Loucy (cell line): ENCODE measurements around the gene WDR74.

Source experiments
- CTCF ChIP-seq: fragments of 200-600 bp; sonication (generic); conservative IDR thresholded peaks from 2 replicates; pipeline ENCODE4 v1.5.1; 2014; ENCODE audit warnings: mild to moderate bottlenecking, antibody characterized with exemption, low read length
- EZH2phosphoT487 ChIP-seq: fragments of 200-600 bp; IDR thresholded peaks from 2 replicates; pipeline ENCODE4 v1.6.1; 2018; ENCODE audit warnings: antibody characterized with exemption, mild to moderate bottlenecking, moderate library complexity, borderline replicate concordance

- TF ChIP-seq CTCF (no peak), EZH2phosphoT487 (no peak)
These were observed 4.1 kb downstream of the WDR74 start for GRCh38 chr11:62835336-62835735.
